Spleen (tissue), 11 donors: ENCODE results near the gene ENO3. TPM values are rescaled to one million over a fixed set of nuclear protein-coding genes. Genes with fewer than 3 reads are reported as not detected.

Experiments
- DNase-seq: peaks from one replicate; pipeline ENCODE4 v3.0.0-alpha.2; 2020
- H3K27ac ChIP-seq, 8 donors: fragments of 200-600 bp; sonication (generic) in 7 of 8; 1 replicate in 4 of 8; 2 replicates in 4 of 8; pipeline versions ENCODE4 v1.5.0 to v1.8.0; 2016 to 2021; ENCODE audit warnings: inconsistent platforms in 4 of 8, mild to moderate bottlenecking in 4 of 8, moderate library complexity in 1 of 8
- H3K27me3 ChIP-seq, 7 donors: fragments of 200-600 bp; sonication (generic) in 6 of 7; replicated peaks in 1 of 7; 1 replicate in 4 of 7; 2 replicates in 3 of 7; pipeline versions ENCODE4 v1.5.0 to v1.8.0; 2016 to 2021; ENCODE audit warnings: inconsistent platforms in 3 of 7, mild to moderate bottlenecking in 1 of 7
- H3K36me3 ChIP-seq, 6 donors: fragments of 200-600 bp; sonication (generic) in 5 of 6; 1 replicate in 4 of 6; 2 replicates in 2 of 6; pipeline versions ENCODE4 v1.5.0 to v1.8.0; 2016 to 2021; ENCODE audit warnings: inconsistent platforms in 2 of 6
- H3K4me1 ChIP-seq, 6 donors: fragments of 200-600 bp; sonication (generic) in 5 of 6; 1 replicate in 3 of 6; 2 replicates in 3 of 6; pipeline versions ENCODE4 v1.5.0 to v1.8.0; 2016 to 2021; ENCODE audit warnings: inconsistent platforms in 3 of 6
- H3K4me3 ChIP-seq, 8 donors: fragments of 200-600 bp; sonication (generic) in 7 of 8; 1 replicate in 4 of 8; 2 replicates in 4 of 8; pipeline versions ENCODE4 v1.5.0 to v1.8.0; 2016 to 2021; ENCODE audit warnings: inconsistent platforms in 4 of 8, mild to moderate bottlenecking in 4 of 8, moderate library complexity in 2 of 8
- H3K9me3 ChIP-seq, 8 donors: fragments of 200-600 bp; sonication (generic) in 7 of 8; 1 replicate in 4 of 8; 2 replicates in 4 of 8; pipeline versions ENCODE4 v1.5.0 to v1.8.0; 2016 to 2021; ENCODE audit warnings: inconsistent platforms in 4 of 8
- CTCF ChIP-seq, 11 experiments: fragments of 200-600 bp in 7 of 11; fragments of 450-650 bp in 4 of 11; sonication (generic) in 4 of 11; IDR thresholded peaks in 8 of 11; conservative IDR thresholded peaks in 3 of 11; 1 replicate in 7 of 11; 2 replicates in 4 of 11; pipeline versions ENCODE4 v1.4.0 to v1.8.0; 2016 to 2021; ENCODE audit warnings: antibody characterized with exemption in 11 of 11, inconsistent platforms in 4 of 11, mild to moderate bottlenecking in 1 of 11
- POLR2A ChIP-seq, 3 donors: fragments of 450-650 bp; IDR thresholded peaks; one replicate each; pipeline ENCODE4 v1.5.1; 2017; ENCODE audit warnings: antibody characterized with exemption in 3 of 3, mild to moderate bottlenecking in 1 of 3
- POLR2AphosphoS5 ChIP-seq, 3 donors: sonication (generic); formaldehyde crosslinking; IDR thresholded peaks; one replicate each; pipeline ENCODE4 v1.5.1; 2017; ENCODE audit warnings: antibody characterized with exemption in 3 of 3
- WGBS, 5 donors: extraction: QIAGEN DNeasy Blood & Tissue Kit in 3 of 5; methylation state at CpG; one replicate each; pipeline versions ENCODE4 v1.1.5 to v1.1.7; 2013 to 2018; 5-methylcytosine and 5-hydroxymethylcytosine counted together
- intact Hi-C: fragments of 100-400 bp; cut with DNase I; formaldehyde crosslinking; loops from one replicate; pipeline ENCODE4 v1.15.0; 2023; ENCODE audit warnings: low total_unique reads
- polyA plus RNA-seq, 3 donors: library from polyadenylated mRNA; stranded (reverse); fragments of 200-250 nt; gene quantifications; one replicate each; pipeline ENCODE4 v1.2.1, GENCODE V29; 2013
- total RNA-seq, 7 donors: library from RNA; depleted of rRNA in 3 of 7; stranded (reverse); fragments of >200 nt in 3 of 7; fragmentation: NEBNext Ultra II Directional in 4 of 7; extraction: Animal tissue kit (Norgen Biotek cat#: 25700) in 4 of 7; gene quantifications; one replicate each; pipeline versions ENCODE4 v1.1.0 to v1.2.1, GENCODE V29; 2016 to 2021
- donor health status: healthy with polysubstance abuse.
- donor health status: DM: no; HTN: no; CAD: no; lungs with moderate emphysema.
- donor health status: DM: no; HTN: no; CAD: no.
- donor health status: Bipolar disorder and iron deficiency.
- donor health status: healthy.
- donor health status: DM: no; HTN: no; CAD: no.
- donor health status: DM: yes; HTN: yes; CAD: no.

ENO3 gene
- total and polyA plus RNA-seq, 10 donors = 3.1 to 23.4 (median 10.2) TPM

GRCh38 chr17:4939546-4939795 is 11.4 kb upstream of the ENO3 start:
- DNase-seq = peak; percentile 92
- no peaks in the 10 kb centered on the region for H3K27me3 ChIP-seq
- WGBS, 5 donors = 0 to 1% (median 0%) methylated on average over 16 of the region's 16 CpGs
- H3K4me1 ChIP-seq = peaks cover 43 to 80% (median 63%) of the 10 kb centered on the region in 6 donors
- intact Hi-C loops = loop anchor here (10.0 kb wide), 1 partner anchor 55 kb away; the partner anchor contains the start of genes INCA1 and KIF1C
- TF ChIP-seq POLR2AphosphoS5 (IDR thresholded peaks at IDR 0.05) = no peak
- no peak for TF ChIP-seq POLR2A (IDR thresholded peaks at IDR 0.05)
- TF ChIP-seq CTCF (IDR thresholded peaks at IDR 0.05 in 8 of 11, conservative IDR thresholded peaks at IDR 0.05 in 3 of 11) = no peak
- peaks cover 0 to 65% (median 36%) of the 10 kb centered on the region in 6 donors for H3K36me3 ChIP-seq
- H3K4me3 ChIP-seq = peak overlapping the region; percentile 57 to 95 (median 78)
- no peaks in the 10 kb centered on the region for H3K9me3 ChIP-seq
- H3K27ac ChIP-seq = peak overlapping the region; percentile 93 to 99 (median 97)

GRCh38 chr17:4939796-4940554 is 10.9 kb upstream of the ENO3 start, which contains the start of the genes RNF167 and SLC25A11:
TSS of gene RNF167 (plus strand) at chr17:4940268. CDS start at chr17:4940910, 642 bp downstream.
TSS of gene SLC25A11 (minus strand) at chr17:4940046. CDS start at chr17:4939910, 136 bp downstream.
- TF ChIP-seq POLR2AphosphoS5 (IDR thresholded peaks at IDR 0.05) (peak; percentile 87 to 92 (median 91)), CTCF (IDR thresholded peaks at IDR 0.05 in 8 of 11, conservative IDR thresholded peaks at IDR 0.05 in 3 of 11) (peak in 8 of 11 experiments; percentile 12 to 68 (median 40)), POLR2A (IDR thresholded peaks at IDR 0.05) (peak in 2 of 3 donors; percentile 32 to 58)
- Histone ChIP-seq H3K4me1 (peaks cover 45 to 80% (median 65%) of the 10 kb centered on the region in 6 donors), H3K4me3 (peak within 1 kb of the TSS; percentile 57 to 95 (median 78)), H3K9me3 (no peaks in the 10 kb centered on the region), H3K27me3 (no peaks in the 10 kb centered on the region), H3K27ac (peak within 1 kb of the TSS; percentile 93 to 99 (median 97)), H3K36me3 (peaks cover 0 to 70% (median 41%) of the 10 kb centered on the region in 6 donors)
- intact Hi-C loops = loop anchor here (2.0 to 10.0 kb wide), 2 partner anchors 27 to 55 kb away; partner anchors contain the start of genes INCA1, KIF1C and SPAG7
- peak; percentile 98 for DNase-seq
- WGBS, 5 donors = 0% methylated on average over 55 to 72 of the region's 72 CpGs

- peak; percentile 91 for DNase-seq
- Histone ChIP-seq H3K27me3 (no peaks in the 10 kb centered on the region), H3K4me1 (peaks cover 53 to 86% (median 73%) of the 10 kb centered on the region in 6 donors), H3K9me3 (no peaks in the 10 kb centered on the region), H3K4me3 (peak overlapping the region; percentile 57 to 95 (median 78)), H3K36me3 (peaks cover 0 to 71% (median 49%) of the 10 kb centered on the region in 6 donors), H3K27ac (peak overlapping the region; percentile 93 to 99 (median 97))
- intact Hi-C loops = loop anchor here (2.0 kb wide), 1 partner anchor 26 kb away; the partner anchor contains the start of gene SPAG7
- TF ChIP-seq POLR2A (IDR thresholded peaks at IDR 0.05) (no peak), POLR2AphosphoS5 (IDR thresholded peaks at IDR 0.05) (peak in 2 of 3 donors; percentile 67 to 81)
- WGBS, 5 donors = 0 to 1% (median 1%) methylated on average over 23 to 29 of the region's 29 CpGs
Measured at GRCh38 chr17:4940555-4941318, 10.2 kb upstream of the ENO3 start.

- H3K36me3 ChIP-seq = peaks cover 0 to 71% (median 54%) of the 10 kb centered on the region in 6 donors
- peak overlapping the region; percentile 57 to 95 (median 78) for H3K4me3 ChIP-seq
- no peak for TF ChIP-seq POLR2AphosphoS5 (IDR thresholded peaks at IDR 0.05)
- TF ChIP-seq POLR2A (IDR thresholded peaks at IDR 0.05) = no peak
- no peak for TF ChIP-seq CTCF (IDR thresholded peaks at IDR 0.05 in 8 of 11, conservative IDR thresholded peaks at IDR 0.05 in 3 of 11)
- intact Hi-C loops = loop anchor here (2.0 kb wide), 1 partner anchor 26 kb away; the partner anchor contains the start of gene SPAG7
- H3K27ac ChIP-seq = peak overlapping the region; percentile 93 to 99 (median 97)
- H3K4me1 ChIP-seq = peaks cover 58 to 90% (median 78%) of the 10 kb centered on the region in 6 donors
- 25 to 48% (median 31%) methylated on average over 4 of the region's 4 CpGs for WGBS, 5 donors
- no peaks in the 10 kb centered on the region for H3K27me3 ChIP-seq
- H3K9me3 ChIP-seq = no peaks in the 10 kb centered on the region
- DNase-seq = no peak
Measured at GRCh38 chr17:4941319-4941610, 9.7 kb upstream of the ENO3 start.
